NCI-H1694 (cell line): ENCODE data around the gene COL6A3.
"Not testable (repeated sequence)": the region's sequence is repeated elsewhere in the genome, so short reads cannot be mapped to it uniquely, and the experiment has no call there.

Source experiments
- DNase-seq: peaks from one replicate; lab custom pipeline; 2025; lab: John Stamatoyannopoulos, UW

The COL6A3 gene

GRCh38 chr2:237411683-237412423 is 2.1 kb downstream of the COL6A3 start:
- DNase-seq = no peak

- DNase-seq = no peak
These were observed 2.8 kb downstream of the COL6A3 start for GRCh38 chr2:237411092-237411601.

GRCh38 chr2:237409263-237409662 is 4.7 kb downstream of the COL6A3 start:
- not testable (repeated sequence) for DNase-seq

GRCh38 chr2:237408335-237409000 is 5.5 kb downstream of the COL6A3 start:
- DNase-seq = no peak

DNA sequence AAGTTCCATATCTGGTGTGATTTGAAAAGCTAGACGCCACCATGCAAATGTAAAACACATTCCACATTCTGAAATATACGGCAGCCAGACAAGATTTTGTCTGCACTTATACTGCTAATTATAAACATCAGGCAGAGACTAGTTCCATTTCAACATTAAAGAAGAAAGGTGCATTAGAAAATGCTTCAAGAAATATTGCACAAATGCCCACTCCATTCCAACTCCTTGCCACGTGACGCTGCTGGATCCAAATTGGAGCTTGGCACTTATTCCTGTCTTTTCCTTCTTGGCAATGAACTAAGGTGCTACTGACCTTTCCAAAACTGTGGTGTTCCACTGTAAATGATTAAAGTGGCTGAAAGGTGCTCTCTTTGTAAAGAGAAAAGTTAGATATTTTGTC is 6.3 kb downstream of the COL6A3 start:
- no peak for DNase-seq

- no peak for DNase-seq
These were observed 7.5 kb downstream of the COL6A3 start for GRCh38 chr2:237406371-237406895.

DNA sequence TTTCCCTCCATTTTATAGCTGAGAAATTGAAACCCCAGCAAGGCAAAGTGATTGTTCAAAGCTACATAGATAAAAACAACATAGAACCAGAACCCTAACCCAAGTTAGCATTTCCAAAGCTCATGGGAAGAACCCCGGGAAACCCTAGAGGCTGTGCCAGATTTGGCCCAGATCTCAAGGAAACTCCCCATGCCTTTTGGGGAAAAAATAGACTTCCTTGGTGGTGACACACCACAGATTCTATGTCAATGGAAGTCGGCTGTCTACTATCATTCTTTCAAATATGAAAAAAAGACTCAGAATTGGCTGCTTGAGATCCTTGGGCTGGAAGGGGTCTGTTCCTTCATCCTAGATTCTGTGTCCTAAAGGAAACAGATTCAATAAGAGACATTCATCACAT is 8.4 kb downstream of the COL6A3 start:
- DNase-seq = no peak

DNA sequence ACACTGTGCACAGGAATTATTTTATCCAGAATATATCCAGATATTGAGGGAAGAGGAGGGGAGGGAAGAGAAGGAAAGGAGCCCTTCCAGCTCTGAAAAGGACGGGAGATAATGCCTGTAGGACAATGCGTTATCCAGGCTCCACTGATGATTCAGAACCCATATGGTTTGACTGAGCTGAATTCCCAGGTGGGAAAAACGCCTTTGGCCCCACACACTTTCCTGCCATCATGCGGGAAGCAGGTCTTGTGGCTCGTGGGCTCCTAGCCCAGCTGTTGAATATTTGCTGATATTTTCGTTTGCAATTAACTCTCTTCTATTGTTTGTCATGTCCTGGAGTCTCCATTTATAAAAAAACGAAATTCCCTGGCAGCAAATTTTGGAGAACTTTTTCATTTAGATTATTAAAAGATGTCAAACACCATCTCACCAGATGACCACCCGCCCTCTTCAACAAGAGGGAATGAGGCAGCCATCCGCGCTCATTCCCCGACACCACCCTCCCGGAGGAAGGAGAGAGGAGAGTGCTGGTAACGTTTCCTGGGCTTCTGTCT is 8.9 kb downstream of the COL6A3 start:
- DNase-seq = no peak

GRCh38 chr2:237404413-237404812 is 9.6 kb downstream of the COL6A3 start:
- DNase-seq = no peak

- DNase-seq = no peak
These were observed 10.7 kb downstream of the COL6A3 start for GRCh38 chr2:237403024-237403882.

DNA sequence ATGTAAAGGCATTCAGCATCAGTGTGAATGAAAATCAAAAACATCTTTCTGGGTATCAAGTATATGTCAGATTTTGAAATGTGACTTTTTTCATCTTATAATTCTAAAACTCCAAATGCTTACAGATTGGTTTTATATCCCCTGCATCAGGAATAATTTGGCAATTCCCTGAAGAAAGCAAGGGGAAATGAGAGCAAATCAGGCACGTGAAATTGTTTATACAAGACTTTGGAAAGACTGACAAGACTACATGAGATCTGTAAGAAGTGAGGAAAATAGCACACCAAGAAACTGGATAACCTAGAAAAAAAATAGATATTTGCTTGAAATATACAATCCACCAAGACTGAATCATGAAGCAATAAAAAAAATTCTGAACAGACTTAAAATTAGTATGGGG is 13.8 kb downstream of the COL6A3 start:
- no peak for DNase-seq

DNA sequence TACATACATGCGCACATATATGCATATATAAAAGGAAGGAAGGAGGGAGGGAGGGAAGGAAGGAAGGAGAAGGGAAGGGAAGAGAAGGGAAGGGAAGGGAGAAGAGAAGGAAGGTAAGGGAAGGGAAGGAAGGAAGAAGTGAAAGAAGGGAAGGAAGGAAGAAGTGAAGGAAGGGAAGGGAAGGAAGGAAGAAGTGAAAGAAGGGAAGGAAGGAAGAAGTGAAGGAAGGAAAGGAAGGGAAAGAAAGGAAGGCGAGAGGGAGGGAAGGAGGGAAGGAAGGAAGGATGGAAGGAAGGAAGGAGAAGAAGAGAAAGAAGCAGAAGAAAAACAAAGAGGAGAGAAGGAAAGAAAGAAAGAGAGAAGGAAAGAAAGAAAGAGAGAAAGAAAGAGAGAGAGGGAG is 16.9 kb downstream of the COL6A3 start:
- DNase-seq = no peak

- DNase-seq = no peak
These were observed 20.4 kb downstream of the COL6A3 start for GRCh38 chr2:237393523-237393922.

DNA sequence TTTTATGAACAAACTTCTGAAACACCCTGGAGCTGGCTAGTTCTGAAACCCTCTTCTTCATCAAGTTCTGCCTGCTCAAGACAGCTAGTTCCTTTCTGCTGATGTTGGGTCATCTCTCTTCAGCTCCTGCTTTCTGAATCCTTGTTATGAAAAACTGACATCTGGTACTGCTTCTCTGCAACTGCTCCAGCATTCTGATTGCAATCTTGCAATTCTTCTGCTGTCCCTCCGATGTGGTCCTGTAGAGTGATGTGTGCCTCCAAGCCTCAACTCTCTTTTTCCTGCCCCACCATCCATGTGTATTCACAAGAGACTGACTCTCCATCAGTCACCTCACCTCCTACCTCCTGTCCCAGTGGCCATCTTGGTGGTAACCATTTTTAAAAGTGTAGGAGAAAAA is 21.8 kb downstream of the COL6A3 start:
- DNase-seq = no peak

- no peak for DNase-seq
These were observed 22.8 kb downstream of the COL6A3 start for GRCh38 chr2:237391140-237391539.

GRCh38 chr2:237390235-237390634 is 23.7 kb downstream of the COL6A3 start:
- DNase-seq = no peak

GRCh38 chr2:237389831-237390230 is 24.1 kb downstream of the COL6A3 start:
- no peak for DNase-seq

- DNase-seq = no peak
These were observed 25.9 kb downstream of the COL6A3 start for GRCh38 chr2:237388036-237388435.

DNA sequence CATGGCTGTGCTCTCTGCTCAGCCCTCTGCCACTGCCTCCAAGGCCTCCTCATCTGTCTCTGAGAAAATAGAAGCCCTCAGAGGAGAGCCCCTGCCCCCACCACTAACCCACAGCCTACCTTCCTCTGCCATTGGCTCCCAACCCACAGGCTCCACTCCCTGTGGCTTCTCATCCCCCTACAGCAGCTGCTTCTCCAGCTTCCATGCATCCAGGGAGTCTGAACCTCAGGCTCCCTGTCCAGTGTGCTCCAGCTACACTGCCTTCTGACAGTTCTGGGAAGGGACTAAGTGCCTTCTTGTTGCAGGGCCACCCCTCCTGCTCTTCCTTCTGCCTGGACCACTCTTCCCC is 29.3 kb downstream of the COL6A3 start:
- DNase-seq = no peak

DNA sequence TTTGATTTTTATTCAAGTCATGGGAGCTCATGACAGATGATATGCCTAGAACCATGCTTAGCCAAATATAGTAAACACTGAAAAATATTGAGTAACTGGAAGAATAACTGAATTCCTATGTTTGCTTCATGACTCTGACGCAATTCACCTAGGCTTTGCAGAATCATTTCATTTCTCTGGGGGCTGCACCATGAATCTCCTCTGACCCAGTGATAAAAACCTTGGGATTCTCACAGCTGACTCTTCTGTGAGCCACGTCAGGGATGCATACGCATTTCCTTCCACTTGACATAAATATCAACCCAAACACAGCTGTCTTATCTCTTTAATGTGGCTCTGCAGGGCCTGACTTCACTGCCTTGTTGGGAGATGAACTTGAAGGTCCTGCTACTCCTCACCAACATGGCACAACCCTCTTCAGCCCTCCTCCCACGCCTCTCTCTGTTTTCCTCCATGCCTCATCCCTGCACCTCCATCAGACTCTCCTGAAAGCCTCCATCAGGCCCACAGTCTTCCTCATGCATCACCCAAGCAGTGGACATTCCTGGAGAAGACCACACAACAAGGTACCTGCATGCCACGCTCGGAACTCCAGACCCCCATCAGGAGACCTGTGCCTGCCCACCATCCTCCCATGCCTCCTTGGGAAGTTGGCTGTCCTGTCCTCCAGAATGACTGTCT is 29.8 kb downstream of the COL6A3 start:
- DNase-seq = no peak

DNA sequence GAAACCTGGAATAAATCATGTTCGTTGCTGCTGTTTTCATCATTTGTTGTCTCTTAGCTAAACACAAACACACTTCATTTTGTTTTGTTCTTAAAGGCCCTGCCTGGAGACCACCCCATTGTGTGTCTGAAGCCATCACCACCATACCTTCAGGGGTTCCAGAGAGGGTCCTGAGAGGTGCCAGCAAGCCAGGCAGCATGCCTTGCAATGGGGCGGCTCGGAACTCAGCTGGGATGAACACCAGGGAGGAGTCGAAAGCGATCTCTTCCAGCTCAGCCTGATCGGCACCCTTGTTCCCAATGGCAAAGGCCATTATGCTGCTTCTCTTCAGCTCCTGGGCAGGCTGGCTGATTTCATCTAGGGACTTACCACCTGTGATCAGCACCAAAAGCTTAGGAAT is 33.2 kb downstream of the COL6A3 start:
- DNase-seq = no peak

GRCh38 chr2:237379636-237380035 is 34.3 kb downstream of the COL6A3 start:
- DNase-seq = no peak
